K562 (cell line): ENCODE results near the gene CEND1.

Source experiments
- ARID1B ChIP-seq: fragments of 450-650 bp; IDR thresholded peaks from 2 replicates; pipeline ENCODE4 v1.6.1; 2016; ENCODE audit warnings: antibody characterized with exemption, mild to moderate bottlenecking, inconsistent platforms
- CBX2 ChIP-seq: fragments of 200-600 bp; sonication (generic); IDR thresholded peaks from one replicate; pipeline ENCODE4 v1.6.1; 2012; ENCODE audit warnings: mild to moderate bottlenecking, low read length, inconsistent platforms; ENCODE audit not compliant: insufficient read depth, poor library complexity, severe bottlenecking
- CREB5 ChIP-seq: fragments of 250-450 bp; sonication (Bioruptor Pico); IDR thresholded peaks from 2 replicates; pipeline ENCODE4 v1.5.0; 2020; ENCODE audit warnings: mild to moderate bottlenecking
- CTCF ChIP-seq, 3 experiments: IDR thresholded peaks in 2 of 3; conservative IDR thresholded peaks in 1 of 3; 2 replicates each; pipeline ENCODE4 v1.5.1; 2011 to 2012; ENCODE audit warnings: low read length in 3 of 3, mild to moderate bottlenecking in 3 of 3, control low read depth in 2 of 3, improper control_type of control experiment in 1 of 3, inconsistent platforms in 1 of 3, low read depth in 1 of 3, mixed read lengths in 1 of 3, moderate library complexity in 1 of 3; ENCODE audit not compliant: insufficient read depth in 2 of 3
- DDX20 ChIP-seq: fragments of 450-650 bp; IDR thresholded peaks from 2 replicates; pipeline ENCODE4 v1.6.1; 2016; ENCODE audit warnings: missing genetic modification characterization, low read depth, mild to moderate bottlenecking, missing compliant biosample characterization, moderate library complexity
- EP300 ChIP-seq: IDR thresholded peaks from 2 replicates; pipeline ENCODE4 v1.6.1; 2012; ENCODE audit warnings: low read length, improper control_type of control experiment
- SMC3 ChIP-seq: conservative IDR thresholded peaks from 2 replicates; pipeline ENCODE4 v1.6.1; 2011; ENCODE audit warnings: low read depth, low read length, improper control_type of control experiment; ENCODE audit not compliant: insufficient read depth
- ZNF384 ChIP-seq: IDR thresholded peaks from 2 replicates; pipeline ENCODE4 v1.6.1; 2012; ENCODE audit warnings: low read depth, low read length, improper control_type of control experiment
- TF ChIP-seq, protein P1 (sequence below), 3 experiments: fragments of 200-800 bp in 1 of 3; sonication (Bioruptor generic) in 1 of 3; sonication (generic) in 1 of 3; formaldehyde crosslinking in 1 of 3; IDR thresholded peaks; 2 replicates each; pipeline versions ENCODE4 v1.6.1 to v1.8.0; 2016 to 2022; ENCODE audit warnings: mild to moderate bottlenecking in 2 of 3, missing compliant biosample characterization in 2 of 3, missing genetic modification characterization in 2 of 3, missing genetic modification reagents in 1 of 3
- TF ChIP-seq, protein P2 (sequence below): fragments of 450-650 bp; IDR thresholded peaks from 2 replicates; pipeline ENCODE4 v1.6.1; 2018; ENCODE audit warnings: mild to moderate bottlenecking, low read depth; ENCODE audit not compliant: partially characterized antibody

DNA sequence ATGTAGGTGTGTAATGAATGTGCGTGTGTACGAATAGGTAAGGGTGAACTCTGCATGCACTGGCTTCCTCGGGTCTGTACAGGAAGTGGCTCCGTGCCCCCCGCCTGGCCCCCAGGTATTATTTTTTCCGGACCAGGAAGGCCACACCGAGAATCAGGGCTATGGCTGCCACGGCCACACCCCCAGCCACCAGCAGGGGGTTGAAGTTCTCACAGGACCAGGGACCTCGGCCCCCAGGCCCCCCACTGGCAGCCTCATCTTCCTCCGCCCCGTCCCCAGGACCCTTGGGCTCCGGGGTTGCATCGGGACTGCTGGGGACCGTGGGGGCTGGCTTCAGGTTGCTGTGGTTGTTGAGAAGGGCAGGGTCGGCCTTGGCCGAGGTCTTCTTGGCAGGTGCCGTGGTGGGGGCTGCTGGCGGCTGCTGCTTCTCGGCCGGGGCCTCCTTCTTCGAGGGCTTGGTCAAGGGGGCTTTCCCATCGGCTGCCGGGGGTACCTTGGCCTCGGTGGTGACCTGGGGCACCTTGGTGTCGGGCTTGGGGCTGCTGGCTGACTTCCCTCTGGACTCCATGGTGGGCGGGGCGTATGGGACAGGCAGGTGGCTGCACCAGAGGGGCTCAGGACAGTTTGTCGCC, 1.8 kb downstream of the CEND1 start:
- TF ChIP-seq CTCF (IDR thresholded peaks at IDR 0.05 in 2 of 3, conservative IDR thresholded peaks at IDR 0.05 in 1 of 3; ENCODE audit: insufficient read depth in 2 of 3, low read depth in 1 of 3, low read length in 3 of 3), result no peak
- TF ChIP-seq, protein P1, sequence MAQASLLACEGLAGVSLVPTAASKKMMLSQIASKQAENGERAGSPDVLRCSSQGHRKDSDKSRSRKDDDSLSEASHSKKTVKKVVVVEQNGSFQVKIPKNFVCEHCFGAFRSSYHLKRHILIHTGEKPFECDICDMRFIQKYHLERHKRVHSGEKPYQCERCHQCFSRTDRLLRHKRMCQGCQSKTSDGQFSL (CRISPR knock-in tag; IDR thresholded peaks at IDR 0.05), result no peak
- TF ChIP-seq, protein P1 (tag; IDR thresholded peaks at IDR 0.05), result no peak
- TF ChIP-seq ARID1B, result no peak
- no peak for TF ChIP-seq EP300
- TF ChIP-seq, protein P2, sequence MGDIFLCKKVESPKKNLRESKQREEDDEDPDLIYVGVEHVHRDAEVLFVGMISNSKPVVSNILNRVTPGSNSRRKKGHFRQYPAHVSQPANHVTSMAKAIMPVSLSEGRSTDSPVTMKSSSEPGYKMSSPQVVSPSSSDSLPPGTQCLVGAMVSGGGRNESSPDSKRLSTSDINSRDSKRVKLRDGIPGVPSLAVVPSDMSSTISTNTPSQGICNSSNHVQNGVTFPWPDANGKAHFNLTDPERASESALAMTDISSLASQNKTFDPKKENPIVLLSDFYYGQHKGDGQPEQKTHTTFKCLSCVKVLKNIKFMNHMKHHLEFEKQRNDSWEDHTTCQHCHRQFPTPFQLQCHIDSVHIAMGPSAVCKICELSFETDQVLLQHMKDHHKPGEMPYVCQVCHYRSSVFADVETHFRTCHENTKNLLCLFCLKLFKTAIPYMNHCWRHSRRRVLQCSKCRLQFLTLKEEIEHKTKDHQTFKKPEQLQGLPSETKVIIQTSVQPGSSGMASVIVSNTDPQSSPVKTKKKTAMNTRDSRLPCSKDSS, result no peak
- TF ChIP-seq CREB5, result no peak
- TF ChIP-seq DDX20, result no peak
- TF ChIP-seq SMC3, result no peak
- no peak for TF ChIP-seq CBX2
- TF ChIP-seq ZNF384, result no peak
